Hepatocyte (in vitro differentiated cells): ENCODE results near the gene SLC52A3. TPM values are rescaled to one million over a fixed set of nuclear protein-coding genes. Genes with fewer than 3 reads are reported as not detected.
"Not testable (repeated sequence)": the region's sequence is repeated elsewhere in the genome, so short reads cannot be mapped to it uniquely, and the experiment has no call there.

Experiments
- DNase-seq: peaks from one replicate; pipeline ENCODE4 v3.0.0-alpha.2; 2016; ENCODE audit warnings: low spot score
- H2AFZ ChIP-seq: fragments of 200-600 bp; sonication (generic); 2 replicates; pipeline ENCODE4 v1.6.0; 2016; ENCODE audit warnings: antibody characterized with exemption, mild to moderate bottlenecking
- H3K27ac ChIP-seq: fragments of 200-600 bp; sonication (generic); 2 replicates; pipeline ENCODE4 v1.5.1; 2016; ENCODE audit warnings: mild to moderate bottlenecking
- H3K27me3 ChIP-seq: fragments of 200-600 bp; sonication (generic); 2 replicates; pipeline ENCODE4 v1.6.1; 2016
- H3K36me3 ChIP-seq: fragments of 200-600 bp; sonication (generic); replicated peaks from 2 replicates; pipeline ENCODE4 v1.5.1; 2016; ENCODE audit warnings: low read depth; ENCODE audit not compliant: insufficient read depth
- H3K4me1 ChIP-seq: fragments of 200-600 bp; sonication (generic); 2 replicates; pipeline ENCODE4 v1.5.1; 2016; ENCODE audit warnings: mild to moderate bottlenecking, moderate library complexity; ENCODE audit not compliant: insufficient read depth
- H3K4me2 ChIP-seq: fragments of 200-600 bp; sonication (generic); 2 replicates; pipeline ENCODE4 v1.6.0; 2016
- H3K4me3 ChIP-seq: fragments of 200-600 bp; sonication (generic); 2 replicates; pipeline ENCODE4 v1.5.1; 2016; ENCODE audit warnings: mild to moderate bottlenecking
- H3K79me2 ChIP-seq: fragments of 200-600 bp; sonication (generic); 2 replicates; pipeline ENCODE4 v1.6.0; 2017; ENCODE audit warnings: mild to moderate bottlenecking
- H3K9me2 ChIP-seq: fragments of 200-600 bp; sonication (generic); replicated peaks from 2 replicates; pipeline ENCODE4 v1.6.0; 2017; ENCODE audit warnings: mild to moderate bottlenecking; ENCODE audit not compliant: insufficient read depth
- H3K9me3 ChIP-seq: fragments of 200-600 bp; sonication (generic); 2 replicates; pipeline ENCODE4 v1.5.1; 2016; ENCODE audit warnings: low read depth, mild to moderate bottlenecking
- H4K20me1 ChIP-seq: fragments of 200-600 bp; sonication (generic); 2 replicates; pipeline ENCODE4 v1.6.0; 2016; ENCODE audit warnings: mild to moderate bottlenecking; ENCODE audit not compliant: insufficient read depth, poor library complexity, severe bottlenecking
- CTCF ChIP-seq: fragments of 200-600 bp; sonication (generic); IDR thresholded peaks from 2 replicates; pipeline ENCODE4 v1.5.1; 2016; ENCODE audit warnings: antibody characterized with exemption, mild to moderate bottlenecking; ENCODE audit not compliant: poor library complexity
- EZH2 ChIP-seq: fragments of 200-600 bp; sonication (generic); IDR thresholded peaks from 2 replicates; pipeline ENCODE4 v1.6.1; 2016; ENCODE audit warnings: antibody characterized with exemption, mild to moderate bottlenecking, borderline replicate concordance
- EZH2phosphoT487 ChIP-seq: fragments of 200-600 bp; sonication (generic); IDR thresholded peaks from one replicate; pipeline ENCODE4 v1.6.1; 2018; ENCODE audit warnings: antibody characterized with exemption, mild to moderate bottlenecking, low read depth, moderate library complexity; ENCODE audit not compliant: unreplicated experiment, severe bottlenecking
- WGBS: methylation state at CpG from one replicate; pipeline ENCODE4 v1.1.6; 2016; ENCODE audit warnings: low lambda C conversion rate; ENCODE audit errors: missing lambda C conversion rate; 5-methylcytosine and 5-hydroxymethylcytosine counted together
- polyA plus RNA-seq: library from polyadenylated mRNA; unstranded; fragments of >200 nt; fragmentation: Nextera tagmentation; extraction: Ambion mirVana; gene quantifications from 2 replicates; pipeline ENCODE4 v1.2.1, GENCODE V29; 2016
- total RNA-seq: library from RNA; depleted of rRNA; stranded (reverse); fragments of >200 nt; gene quantifications from 2 replicates; pipeline ENCODE4 v1.2.3, GENCODE V29; 2014

SLC52A3 gene
- total and polyA plus RNA-seq, 2 experiments from 2014 or later, result 0.33 to 0.35 TPM

GRCh38 chr20:725491-725890, 42.8 kb downstream of the SLC52A3 start:
- no peaks in the 10 kb centered on the region for H3K79me2 ChIP-seq
- no peaks in the 10 kb centered on the region for H3K9me2 ChIP-seq
- no peak overlapping the region for H2AFZ ChIP-seq
- no peaks in the 10 kb centered on the region for H4K20me1 ChIP-seq
- H3K4me1 ChIP-seq, result no peaks in the 10 kb centered on the region
- peaks cover 42% of the 10 kb centered on the region for H3K27me3 ChIP-seq
- H3K36me3 ChIP-seq, result no peaks in the 10 kb centered on the region
- no peak overlapping the region for H3K4me2 ChIP-seq
- DNase-seq, result no peak
- 91% methylated on average over 7 of the region's 7 CpGs for WGBS
- TF ChIP-seq CTCF (no peak), EZH2 (no peak), EZH2phosphoT487 (no peak)
- no peaks in the 10 kb centered on the region for H3K9me3 ChIP-seq
- H3K4me3 ChIP-seq, result no peak overlapping the region
- H3K27ac ChIP-seq, result no peak overlapping the region

- H3K4me3 ChIP-seq, H3K27ac ChIP-seq, H3K4me2 ChIP-seq, H4K20me1 ChIP-seq, H3K9me3 ChIP-seq, H3K9me2 ChIP-seq, DNase-seq, H2AFZ ChIP-seq, H3K36me3 ChIP-seq, H3K79me2 ChIP-seq, H3K4me1 ChIP-seq: not testable (repeated sequence)
- peaks cover 42% of the 10 kb centered on the region for H3K27me3 ChIP-seq
- 93% methylated on average over 7 of the region's 7 CpGs for WGBS
Measured at GRCh38 chr20:724797-725196, 43.5 kb downstream of the SLC52A3 start.

- Histone ChIP-seq H3K9me2 (no peaks in the 10 kb centered on the region), H2AFZ (no peak overlapping the region), H4K20me1 (no peaks in the 10 kb centered on the region), H3K4me1 (no peaks in the 10 kb centered on the region), H3K4me2 (no peak overlapping the region), H3K79me2 (no peaks in the 10 kb centered on the region), H3K36me3 (no peaks in the 10 kb centered on the region), H3K27me3 (peaks cover 37% of the 10 kb centered on the region), H3K27ac (no peak overlapping the region), H3K4me3 (no peak overlapping the region), H3K9me3 (no peaks in the 10 kb centered on the region)
- WGBS, result 80% methylated on average over 8 of the region's 8 CpGs
- TF ChIP-seq EZH2, result no peak
- no peak for TF ChIP-seq EZH2phosphoT487
- no peak for TF ChIP-seq CTCF
- no peak for DNase-seq
Measured at GRCh38 chr20:723756-724155, 44.5 kb downstream of the SLC52A3 start.

GRCh38 chr20:722822-723644, 45.3 kb downstream of the SLC52A3 start:
- Histone ChIP-seq H3K9me3 (no peaks in the 10 kb centered on the region), H3K4me1 (no peaks in the 10 kb centered on the region), H3K4me2 (no peak overlapping the region), H3K36me3 (no peaks in the 10 kb centered on the region), H3K79me2 (no peaks in the 10 kb centered on the region), H3K4me3 (no peak overlapping the region), H2AFZ (no peak overlapping the region), H3K27me3 (peaks cover 38% of the 10 kb centered on the region), H3K27ac (no peak overlapping the region), H3K9me2 (no peaks in the 10 kb centered on the region), H4K20me1 (no peaks in the 10 kb centered on the region)
- 89% methylated on average over 11 of the region's 11 CpGs for WGBS
- no peak for TF ChIP-seq EZH2
- TF ChIP-seq CTCF, result no peak
- TF ChIP-seq EZH2phosphoT487, result no peak
- DNase-seq, result no peak
